HG02571 (cell line): ENCODE data around the gene TTLL6.

Experiments
- ATAC-seq: cut with Tn5 transposase; IDR thresholded peaks from one replicate; pipeline ENCODE4 v1.9.1; 2021; ENCODE audit warnings: mild to moderate bottlenecking, moderate library complexity; ENCODE audit not compliant: unreplicated experiment

TTLL6 gene

GRCh38 chr17:48738803-48739526 lies 78.1 kb downstream of the TTLL6 start:
- no peak for ATAC-seq

GRCh38 chr17:48738424-48738802 lies 78.6 kb downstream of the TTLL6 start:
- no peak for ATAC-seq

DNA sequence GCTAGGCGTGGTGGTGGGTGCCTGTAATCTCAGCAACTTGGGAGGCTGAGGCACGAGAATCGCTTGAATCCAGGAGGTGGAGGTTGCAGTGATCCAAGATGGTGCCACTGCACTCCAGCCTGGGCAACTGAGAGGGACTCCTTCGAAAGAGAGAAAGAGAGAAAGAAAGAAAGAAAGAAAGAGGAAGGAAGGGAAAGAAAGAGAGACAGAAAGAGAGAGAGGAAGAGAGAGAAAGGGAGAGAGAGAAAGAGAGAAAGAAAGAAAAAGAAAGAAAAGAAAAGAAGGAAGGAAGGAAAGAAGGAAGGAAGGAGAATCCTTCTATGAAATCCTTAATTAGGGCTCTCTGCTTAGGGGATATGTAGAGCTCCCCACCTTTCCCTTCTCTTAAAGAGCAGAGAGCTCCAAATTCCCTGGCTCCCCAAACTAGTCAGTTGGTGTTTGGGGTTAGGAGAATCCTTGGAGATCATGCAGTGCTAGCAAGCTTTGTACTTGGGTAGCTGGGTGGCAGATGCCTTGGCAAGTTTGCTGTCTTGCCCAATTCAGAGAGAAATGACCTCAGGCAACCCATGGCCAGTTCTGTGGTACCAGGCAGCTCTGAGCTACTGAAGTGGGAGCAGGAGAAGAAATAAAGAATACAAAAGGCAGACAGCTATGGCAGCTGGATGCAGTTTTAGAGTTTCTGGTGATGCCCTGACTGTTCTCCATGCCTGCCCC lies 79.5 kb downstream of the TTLL6 start:
- ATAC-seq, result no peak

DNA sequence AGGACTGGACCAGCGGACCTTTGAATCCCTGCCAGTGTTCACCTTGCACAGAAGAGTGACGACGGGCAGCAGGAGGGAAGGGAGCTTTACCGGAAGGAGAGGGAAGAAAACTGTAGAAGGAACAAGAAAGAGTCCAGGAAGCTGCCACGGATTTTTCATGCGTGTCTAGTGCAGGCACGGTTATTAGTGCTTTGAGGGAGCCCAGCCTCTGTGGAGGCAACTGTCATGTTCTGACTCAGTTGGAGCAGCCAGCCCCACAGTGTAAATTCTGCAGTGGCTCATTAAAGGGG lies 82.0 kb downstream of the TTLL6 start:
- no peak for ATAC-seq

DNA sequence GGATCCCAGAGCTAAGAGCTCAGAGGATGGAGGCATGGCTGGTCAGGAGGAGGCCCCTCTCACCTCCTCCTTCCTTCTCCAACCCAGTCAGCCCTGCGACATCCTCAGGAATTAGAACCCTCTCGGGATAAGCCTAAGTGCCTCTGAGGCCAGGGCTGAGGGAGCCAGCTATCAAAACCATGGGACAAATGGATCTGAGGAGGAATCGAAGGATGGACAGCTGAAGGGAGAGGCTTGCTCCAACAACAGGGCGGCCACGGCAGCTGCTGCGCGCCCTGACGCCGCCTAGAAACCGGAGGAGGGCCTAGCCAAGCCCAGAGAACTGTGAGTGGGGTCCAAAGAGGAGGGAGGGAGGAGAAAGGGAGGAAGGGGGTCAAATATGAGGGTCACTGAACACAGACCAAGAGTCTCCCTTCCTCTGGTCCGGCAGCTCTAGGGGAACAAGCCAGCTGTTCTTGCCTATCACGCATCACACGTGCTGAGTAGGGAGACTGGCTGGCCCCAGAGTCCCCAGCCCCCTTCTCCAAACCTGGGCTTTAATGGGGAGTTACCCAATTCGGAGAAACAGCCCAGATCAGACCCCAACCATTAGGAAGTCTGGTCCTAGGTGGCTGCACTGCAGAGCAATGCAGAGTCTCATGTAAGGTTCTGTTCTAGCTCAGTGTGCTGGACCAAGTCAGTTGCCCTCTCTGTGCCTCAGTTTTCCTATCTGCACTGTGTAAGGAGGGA lies 82.5 kb downstream of the TTLL6 start:
- ATAC-seq, result no peak

- ATAC-seq, result no peak
Measured at GRCh38 chr17:48733632-48734328, 83.2 kb downstream of the TTLL6 start.

DNA sequence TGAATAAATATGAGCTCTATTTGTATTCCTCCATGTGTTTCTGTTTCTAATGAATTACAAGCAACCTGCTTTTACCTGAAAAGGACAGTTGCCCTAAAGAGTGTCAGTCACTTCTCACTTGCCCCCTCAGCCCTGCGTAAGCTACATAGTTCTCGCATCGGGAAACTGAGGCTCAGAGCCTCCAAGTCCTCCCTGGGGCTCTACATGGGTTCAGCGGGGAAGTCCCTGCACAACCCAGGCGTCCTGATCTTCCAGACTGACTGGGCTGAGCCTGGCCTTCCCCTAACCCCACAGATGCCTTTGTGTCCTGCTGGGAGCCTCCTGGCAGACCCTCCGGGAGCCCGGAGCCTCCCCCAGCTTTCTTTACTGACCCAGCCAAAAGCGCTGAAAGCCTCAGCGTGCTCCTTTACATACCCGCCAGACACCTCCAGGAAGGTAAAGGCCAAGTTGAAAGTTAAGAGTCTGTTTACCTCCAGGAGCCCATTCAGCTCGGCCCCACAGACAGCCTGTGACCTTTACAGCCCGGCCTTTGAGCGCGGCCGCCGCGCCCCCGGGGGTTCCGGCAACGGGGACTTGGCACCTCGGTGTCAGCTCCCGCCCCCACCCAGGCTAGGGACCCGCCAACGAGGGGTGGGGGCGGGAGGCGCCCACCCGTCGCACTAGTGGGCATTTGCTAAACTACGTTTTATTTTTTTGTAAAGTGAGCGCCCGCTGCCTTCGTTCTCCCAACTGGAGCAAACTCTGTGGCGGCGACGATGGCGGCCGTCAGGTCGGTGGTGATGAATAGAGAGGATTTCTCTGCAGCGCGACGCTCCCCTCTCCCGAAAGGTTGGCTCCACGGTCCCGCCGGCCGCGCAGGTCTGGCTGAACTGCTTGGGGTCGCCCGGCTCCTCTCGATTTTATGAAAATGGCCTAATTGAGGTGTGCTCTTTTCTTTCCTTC lies 84.1 kb downstream of the TTLL6 start:
- ATAC-seq, result no peak

DNA sequence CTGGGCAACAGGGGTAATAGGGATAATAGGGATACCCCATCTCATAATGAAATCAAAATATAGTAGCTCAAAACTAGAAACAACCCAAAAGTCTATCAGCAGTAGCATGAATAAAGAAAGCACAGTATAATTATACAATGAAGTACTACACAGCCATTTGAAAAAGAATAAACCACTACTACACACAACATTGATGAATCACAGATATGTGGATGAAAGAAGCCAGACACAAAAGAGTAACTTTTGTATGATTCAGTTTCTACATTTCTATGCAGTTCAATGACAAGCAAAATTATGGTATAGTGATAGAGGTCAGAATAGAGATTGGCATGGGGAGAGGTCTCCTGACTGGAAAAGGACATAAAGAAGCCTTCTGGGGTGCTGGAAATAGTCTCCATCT lies 85.7 kb downstream of the TTLL6 start:
- ATAC-seq, result no peak

DNA sequence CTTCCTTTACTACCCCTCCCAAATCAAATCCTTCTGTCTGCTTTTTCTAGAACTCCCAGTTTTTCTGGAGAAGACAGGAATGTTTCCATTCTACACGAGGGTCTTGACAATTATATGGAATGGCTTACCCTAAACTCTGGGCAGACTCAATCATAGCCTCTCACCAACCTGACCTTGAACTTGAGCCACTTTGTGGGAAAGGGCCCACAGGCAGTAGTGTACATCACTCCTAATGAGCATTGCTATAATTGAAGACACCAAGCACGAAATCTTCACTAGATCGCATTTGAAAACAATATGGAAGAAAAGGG lies 86.8 kb downstream of the TTLL6 start:
- ATAC-seq, result no peak

- ATAC-seq, result no peak
Measured at GRCh38 chr17:48729335-48730239, 87.4 kb downstream of the TTLL6 start.

- no peak for ATAC-seq
Measured at GRCh38 chr17:48728232-48729231, 88.5 kb downstream of the TTLL6 start, which contains the start of gene HOXB13. Gene HOXB13 (minus strand): TSS chr17:48728750. CDS start chr17:48728593, 157 bp downstream.

- ATAC-seq, result no peak
Measured at GRCh38 chr17:48727415-48728175, 89.4 kb downstream of the TTLL6 start.

DNA sequence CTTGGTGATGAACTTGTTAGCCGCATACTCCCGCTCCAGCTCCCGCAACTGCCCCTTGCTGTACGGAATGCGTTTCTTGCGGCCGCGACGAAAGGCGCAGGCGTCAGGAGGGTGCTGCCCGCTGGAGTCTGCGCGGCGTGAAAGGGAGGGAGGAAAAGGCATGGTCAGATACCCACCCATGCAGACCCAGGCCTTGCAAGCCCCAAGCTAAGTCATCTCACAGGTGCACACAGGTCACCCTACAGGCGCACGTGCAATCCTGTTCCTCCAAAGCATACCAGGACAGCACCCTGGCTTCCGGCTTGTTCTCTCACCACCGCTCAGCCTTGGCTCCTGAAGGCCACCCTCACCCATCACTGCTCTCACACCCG lies 90.1 kb downstream of the TTLL6 start:
- ATAC-seq, result no peak

- ATAC-seq, result no peak
Measured at GRCh38 chr17:48726114-48726915, 90.7 kb downstream of the TTLL6 start.

- no peak for ATAC-seq
Measured at GRCh38 chr17:48725288-48726064, 91.6 kb downstream of the TTLL6 start.

- no peak for ATAC-seq
Measured at GRCh38 chr17:48725004-48725287, 92.1 kb downstream of the TTLL6 start.
